ENCODE data around the gene DVL2.
"Not testable (repeated sequence)": the region's sequence is repeated elsewhere in the genome, so short reads cannot be mapped to it uniquely, and the experiment has no call there.

The DVL2 gene

DNA sequence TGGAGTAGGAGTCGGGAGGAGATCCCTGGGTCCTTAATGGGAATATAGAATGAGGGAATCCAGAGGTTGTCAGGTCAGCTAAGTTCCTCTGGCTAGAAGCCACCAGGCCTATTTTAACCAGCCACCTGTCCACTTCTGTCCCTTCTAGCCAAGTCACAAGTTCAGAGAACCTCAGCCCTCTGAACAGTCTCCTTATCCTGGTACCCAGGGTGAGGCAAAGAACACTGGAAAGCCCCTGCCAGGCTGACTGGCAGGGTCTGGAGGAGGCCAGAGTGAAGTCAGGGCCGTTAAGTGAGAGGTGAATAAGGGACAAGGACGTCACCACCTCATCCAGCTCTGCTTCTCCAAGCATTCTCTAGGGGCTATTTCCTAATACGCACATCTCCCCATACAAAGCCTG is 14.5 kb upstream of the DVL2 start:
- Histone ChIP-seq H3K9me2 (replicated peaks; ENCODE audit: insufficient read depth, low read length) (no peaks in the 10 kb centered on the region), H3K4me2 (ENCODE audit: low read depth, low read length, poor library complexity, severe bottlenecking) (peak overlapping the region; percentile 77), H3K27ac (ENCODE audit: low read depth, low read length) (no peak overlapping the region), H3F3A (ENCODE audit: insufficient read depth) (peaks cover 16% of the 10 kb centered on the region), H3K36me3 (ENCODE audit: low read length) (no peaks in the 10 kb centered on the region; the same call in 1 of the 2 replicates), H3K27me3 (ENCODE audit: low read length) (no peaks in the 10 kb centered on the region), H4K20me1 (ENCODE audit: low read depth, low read length) (no peaks in the 10 kb centered on the region), H3K9ac (ENCODE audit: low read length) (0 out of 2 replicates have a peak overlapping the region, but pooled peaks have one; percentile 99), H2AFZ (ENCODE audit: low read depth, low read length, severe bottlenecking) (no peak overlapping the region), H3K79me2 (ENCODE audit: insufficient read depth, low read length) (peaks cover 60% of the 10 kb centered on the region), H3K4me3 (ENCODE audit: insufficient read depth, low read length, poor library complexity, severe bottlenecking) (no peak overlapping the region), H3K9me3 (ENCODE audit: insufficient read depth, low read length) (no peaks in the 10 kb centered on the region)
- TF ChIP-seq EZH2phosphoT487 (conservative IDR thresholded peaks at IDR 0.05; ENCODE audit: low read length) (no peak), CTCF (IDR thresholded peaks at IDR 0.05; ENCODE audit: insufficient read depth, low read length, poor library complexity, severe bottlenecking) (no peak)

DNA sequence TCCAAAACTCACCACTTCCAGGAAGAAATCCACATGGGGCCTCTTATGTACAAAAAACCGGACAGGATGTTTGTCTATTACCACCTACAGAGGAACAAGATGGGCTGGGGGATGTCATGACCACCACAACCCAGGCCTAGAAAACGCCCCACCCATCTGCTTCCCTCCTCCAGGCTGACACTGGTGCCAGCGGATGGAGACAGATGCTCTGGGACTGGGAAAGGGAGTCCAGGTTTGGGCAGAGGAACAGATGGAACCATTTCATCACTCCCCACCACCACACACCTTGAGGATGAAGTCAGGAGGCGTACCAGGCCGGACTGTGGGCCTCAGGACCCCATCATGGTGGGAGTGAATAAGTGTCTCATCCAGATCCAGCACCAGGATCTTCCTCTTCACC is 12.5 kb upstream of the DVL2 start:
- Histone ChIP-seq H3F3A (ENCODE audit: insufficient read depth) (peaks cover 24% of the 10 kb centered on the region), H3K27me3 (ENCODE audit: low read length) (no peaks in the 10 kb centered on the region), H2AFZ (ENCODE audit: low read depth, low read length, severe bottlenecking) (no peak overlapping the region), H3K27ac (ENCODE audit: low read depth, low read length) (no peak overlapping the region), H3K4me2 (ENCODE audit: low read depth, low read length, poor library complexity, severe bottlenecking) (no peak overlapping the region), H3K9ac (ENCODE audit: low read length) (no peak overlapping the region), H3K4me3 (ENCODE audit: insufficient read depth, low read length, poor library complexity, severe bottlenecking) (no peak overlapping the region), H4K20me1 (ENCODE audit: low read depth, low read length) (no peaks in the 10 kb centered on the region), H3K79me2 (ENCODE audit: insufficient read depth, low read length) (peaks cover 56% of the 10 kb centered on the region), H3K9me2 (replicated peaks; ENCODE audit: insufficient read depth, low read length) (no peaks in the 10 kb centered on the region), H3K36me3 (ENCODE audit: low read length) (no peaks in the 10 kb centered on the region; the same call in 1 of the 2 replicates), H3K9me3 (ENCODE audit: insufficient read depth, low read length) (no peaks in the 10 kb centered on the region)
- TF ChIP-seq CTCF (IDR thresholded peaks at IDR 0.05; ENCODE audit: insufficient read depth, low read length, poor library complexity, severe bottlenecking) (no peak), EZH2phosphoT487 (conservative IDR thresholded peaks at IDR 0.05; ENCODE audit: low read length) (no peak)

DNA sequence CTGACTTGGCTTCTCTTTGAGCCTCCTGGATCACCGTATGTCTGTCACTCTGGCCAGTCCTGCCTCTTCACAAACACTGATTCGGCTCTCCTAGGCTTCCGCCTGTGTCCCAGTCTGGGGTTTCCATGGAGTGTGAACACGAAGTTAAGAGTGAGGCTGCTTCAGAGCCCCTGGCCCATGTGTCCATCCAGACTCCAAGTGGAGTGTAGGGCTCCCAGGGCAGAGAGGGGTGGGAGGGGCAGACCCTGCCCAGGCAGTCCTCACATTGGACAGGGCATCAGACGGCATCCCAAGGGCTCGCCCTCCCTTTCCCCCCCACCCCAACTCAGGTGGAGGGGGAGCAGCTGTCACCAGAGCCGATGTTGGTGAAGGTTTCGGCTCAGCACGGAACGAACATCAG is 9.5 kb upstream of the DVL2 start:
- H3K27me3 ChIP-seq (ENCODE audit: low read length); H4K20me1 ChIP-seq (ENCODE audit: low read depth, low read length); H3K27ac ChIP-seq (ENCODE audit: low read depth, low read length); H3K9ac ChIP-seq (ENCODE audit: low read length); H3K9me3 ChIP-seq (ENCODE audit: insufficient read depth, low read length); H3K4me3 ChIP-seq (ENCODE audit: insufficient read depth, low read length, poor library complexity, severe bottlenecking); H3K36me3 ChIP-seq (ENCODE audit: low read length); H3K9me2 ChIP-seq (replicated peaks; ENCODE audit: insufficient read depth, low read length); H3K4me2 ChIP-seq (ENCODE audit: low read depth, low read length, poor library complexity, severe bottlenecking); H2AFZ ChIP-seq (ENCODE audit: low read depth, low read length, severe bottlenecking): not testable (repeated sequence)
- Histone ChIP-seq H3F3A (ENCODE audit: insufficient read depth) (peaks cover 45% of the 10 kb centered on the region), H3K79me2 (ENCODE audit: insufficient read depth, low read length) (peaks cover 45% of the 10 kb centered on the region)

DNA sequence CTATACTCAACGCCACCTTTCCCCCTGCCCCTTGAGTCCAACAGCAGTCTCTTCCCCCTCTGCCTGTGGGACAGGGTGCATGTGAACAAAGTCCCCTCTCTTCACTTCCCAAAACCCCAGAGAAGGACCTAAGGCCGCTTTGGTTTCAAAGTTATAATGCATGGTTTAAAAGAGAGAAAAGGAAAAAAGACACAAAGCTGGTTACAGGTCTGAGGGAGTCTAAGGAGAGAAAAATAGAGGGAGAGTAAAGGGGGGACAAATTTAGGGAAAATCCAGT is 9.1 kb upstream of the DVL2 start:
- H3K27me3 ChIP-seq (ENCODE audit: low read length): no peaks in the 10 kb centered on the region
- peak overlapping the region; percentile 84; the same call in 1 of the 2 replicates for H3K27ac ChIP-seq (ENCODE audit: low read depth, low read length)
- H3K9me3 ChIP-seq (ENCODE audit: insufficient read depth, low read length): no peaks in the 10 kb centered on the region
- peaks cover 44% of the 10 kb centered on the region for H3K79me2 ChIP-seq (ENCODE audit: insufficient read depth, low read length)
- peak overlapping the region; percentile 90 for H3K4me3 ChIP-seq (ENCODE audit: insufficient read depth, low read length, poor library complexity, severe bottlenecking)
- H4K20me1 ChIP-seq (ENCODE audit: low read depth, low read length): no peaks in the 10 kb centered on the region
- no peak overlapping the region for H2AFZ ChIP-seq (ENCODE audit: low read depth, low read length, severe bottlenecking)
- no peaks in the 10 kb centered on the region; the same call in 1 of the 2 replicates for H3K36me3 ChIP-seq (ENCODE audit: low read length)
- peak overlapping the region; percentile 97 for H3K9ac ChIP-seq (ENCODE audit: low read length)
- H3F3A ChIP-seq (ENCODE audit: insufficient read depth): peaks cover 45% of the 10 kb centered on the region
- TF ChIP-seq CTCF (IDR thresholded peaks at IDR 0.05; ENCODE audit: insufficient read depth, low read length, poor library complexity, severe bottlenecking) (no peak), EZH2phosphoT487 (conservative IDR thresholded peaks at IDR 0.05; ENCODE audit: low read length) (no peak)
- no peaks in the 10 kb centered on the region for H3K9me2 ChIP-seq (replicated peaks; ENCODE audit: insufficient read depth, low read length)
- peak overlapping the region; percentile 92 for H3K4me2 ChIP-seq (ENCODE audit: low read depth, low read length, poor library complexity, severe bottlenecking)
